HepG2 (cell line): ENCODE measurements around the gene STX4. TPM values are rescaled to one million over a fixed set of nuclear protein-coding genes. Genes with fewer than 3 reads are reported as not detected.

Experiments
- ARID5B ChIP-seq: IDR thresholded peaks from 2 replicates; pipeline ENCODE4 v1.4.0; 2020; ENCODE audit warnings: mild to moderate bottlenecking, missing genetic modification reagents
- ARNTL ChIP-seq: sonication (generic); formaldehyde crosslinking; IDR thresholded peaks from 2 replicates; pipeline ENCODE4 v1.4.0; 2020; ENCODE audit warnings: mild to moderate bottlenecking, missing genetic modification reagents
- EED ChIP-seq: sonication (generic); formaldehyde crosslinking; IDR thresholded peaks from 2 replicates; pipeline ENCODE4 v1.5.0; 2020; ENCODE audit warnings: mild to moderate bottlenecking, missing genetic modification reagents
- HOXA5 ChIP-seq: sonication (generic); formaldehyde crosslinking; IDR thresholded peaks from 2 replicates; pipeline ENCODE4 v1.4.0; 2020; ENCODE audit warnings: missing genetic modification reagents
- HOXA7 ChIP-seq: sonication (generic); formaldehyde crosslinking; IDR thresholded peaks from 2 replicates; pipeline ENCODE4 v1.8.1; 2022; ENCODE audit warnings: mild to moderate bottlenecking, missing genetic modification reagents, moderate library complexity
- ISL2 ChIP-seq: sonication (generic); formaldehyde crosslinking; IDR thresholded peaks from 2 replicates; pipeline ENCODE4 v1.5.0; 2020; ENCODE audit warnings: missing genetic modification reagents
- KAT8 ChIP-seq: IDR thresholded peaks from 2 replicates; pipeline ENCODE4 v1.6.1; 2016; ENCODE audit warnings: missing genetic modification reagents, missing compliant biosample characterization
- MYNN ChIP-seq: sonication (generic); formaldehyde crosslinking; IDR thresholded peaks from 2 replicates; pipeline ENCODE4 v1.4.0; 2020; ENCODE audit warnings: mild to moderate bottlenecking, low read depth, missing genetic modification reagents
- PHF8 ChIP-seq: sonication (generic); formaldehyde crosslinking; IDR thresholded peaks from 2 replicates; pipeline ENCODE4 v1.5.0; 2020; ENCODE audit warnings: missing genetic modification reagents
- PTBP1 ChIP-seq: fragments of 200-400 bp; formaldehyde crosslinking; IDR thresholded peaks from 2 replicates; pipeline ENCODE4 v1.6.1; 2018; ENCODE audit warnings: low read length, low read depth; ENCODE audit not compliant: poor library complexity, severe bottlenecking
- SOX5 ChIP-seq: IDR thresholded peaks from 2 replicates; pipeline ENCODE4 v1.6.1; 2016; ENCODE audit warnings: borderline replicate concordance
- TAF1 ChIP-seq: sonication (generic); formaldehyde crosslinking; IDR thresholded peaks from 2 replicates; pipeline ENCODE4 v1.4.0; 2020; ENCODE audit warnings: missing genetic modification reagents
- ZFP41 ChIP-seq: sonication (generic); formaldehyde crosslinking; IDR thresholded peaks from 2 replicates; pipeline ENCODE4 v1.4.0; 2020; ENCODE audit warnings: mild to moderate bottlenecking, missing genetic modification reagents, borderline replicate concordance
- ZNF143 ChIP-seq: sonication (generic); formaldehyde crosslinking; IDR thresholded peaks from 2 replicates; pipeline ENCODE4 v1.4.0; 2020; ENCODE audit warnings: missing genetic modification reagents
- ZNF224 ChIP-seq: sonication (generic); formaldehyde crosslinking; IDR thresholded peaks from 2 replicates; pipeline ENCODE4 v1.5.0; 2020; ENCODE audit warnings: mild to moderate bottlenecking, missing genetic modification reagents
- ZNF329 ChIP-seq: sonication (generic); formaldehyde crosslinking; IDR thresholded peaks from 2 replicates; pipeline ENCODE4 v1.9.0; 2021; ENCODE audit warnings: low read depth, mild to moderate bottlenecking, missing genetic modification reagents
- ZNF460 ChIP-seq: sonication (generic); formaldehyde crosslinking; IDR thresholded peaks from 2 replicates; pipeline ENCODE4 v1.5.1; 2020; ENCODE audit warnings: missing genetic modification reagents, mild to moderate bottlenecking, borderline replicate concordance
- ZNF570 ChIP-seq: sonication (generic); formaldehyde crosslinking; IDR thresholded peaks from 2 replicates; pipeline ENCODE4 v1.4.0; 2020; ENCODE audit warnings: mild to moderate bottlenecking, missing genetic modification reagents, borderline replicate concordance
- ZNF841 ChIP-seq: sonication (generic); formaldehyde crosslinking; IDR thresholded peaks from 2 replicates; pipeline ENCODE4 v1.8.1; 2023; ENCODE audit warnings: missing genetic modification reagents, borderline replicate concordance
- polyA plus RNA-seq, 8 experiments: library from polyadenylated mRNA; depleted of rRNA in 3 of 8; stranded (reverse) in 7 of 8; unstranded in 1 of 8; fragments of >200 nt; fragmentation: Illumina TruSeq in 4 of 8; extraction: Trizol in 4 of 8; gene quantifications; 2 replicates each; pipeline versions ENCODE4 v1.2.1 to v1.2.3, GENCODE V29; 2011 to 2016; ENCODE audit warnings: low read depth in 4 of 8, missing spikeins in 1 of 8, mixed read lengths in 1 of 8; ENCODE audit not compliant: insufficient read depth in 1 of 8
- total RNA-seq, 5 experiments: library from RNA; depleted of rRNA; stranded (reverse); fragments of >200 nt; fragmentation: Illumina TruSeq; extraction: Trizol; gene quantifications; 2 replicates each; pipeline ENCODE4 v1.2.3, GENCODE V29; 2016; ENCODE audit warnings: low read depth in 1 of 5
- TF ChIP-seq, protein P1 (sequence below): sonication (generic); formaldehyde crosslinking; IDR thresholded peaks from 2 replicates; pipeline ENCODE4 v1.5.1; 2020; ENCODE audit warnings: mild to moderate bottlenecking, moderate library complexity, missing genetic modification reagents
- TF ChIP-seq, protein P2 (sequence below): sonication (generic); formaldehyde crosslinking; IDR thresholded peaks from 2 replicates; pipeline ENCODE4 v1.5.1; 2020; ENCODE audit warnings: missing genetic modification reagents, mild to moderate bottlenecking, borderline replicate concordance
- TF ChIP-seq, protein P3 (sequence below): sonication (generic); formaldehyde crosslinking; conservative IDR thresholded peaks from 2 replicates; pipeline ENCODE4 v1.4.0; 2020; ENCODE audit warnings: missing genetic modification reagents

The STX4 gene
- total and polyA plus RNA-seq, 2 of the 13 experiments (the other 11 are each of a cell fraction or from before 2014, with no cell fraction given): 29.2 to 34.6 TPM

GRCh38 chr16:30998852-30999761 is 34.3 kb upstream of the STX4 start (continued):
- TF ChIP-seq PTBP1 (no peak), EED (no peak), ZNF841 (CRISPR knock-in tag) (no peak), ZNF460 (0 out of 2 replicates have a peak, but pooled peaks have one; percentile 33), ARNTL (CRISPR knock-in tag) (peak; percentile 65; the same call in 1 of the 2 replicates), ZNF329 (CRISPR knock-in tag) (no peak), MYNN (CRISPR knock-in tag) (no peak), ZNF224 (CRISPR knock-in tag) (no peak), ZNF570 (CRISPR knock-in tag) (no peak), HOXA7 (CRISPR knock-in tag) (no peak), PHF8 (no peak), ISL2 (no peak), TAF1 (CRISPR knock-in tag) (peak; percentile 49; the same call in 1 of the 2 replicates), ARID5B (CRISPR knock-in tag) (peak; percentile 81), ZFP41 (CRISPR knock-in tag) (peak; percentile 71; the same call in 1 of the 2 replicates), HOXA5 (CRISPR knock-in tag) (no peak; the same call in 1 of the 2 replicates), ZNF143 (no peak), SOX5 (CRISPR knock-in tag) (peak; percentile 60), KAT8 (CRISPR knock-in tag) (peak; percentile 50; the same call in 1 of the 2 replicates)
- TF ChIP-seq, protein P1, sequence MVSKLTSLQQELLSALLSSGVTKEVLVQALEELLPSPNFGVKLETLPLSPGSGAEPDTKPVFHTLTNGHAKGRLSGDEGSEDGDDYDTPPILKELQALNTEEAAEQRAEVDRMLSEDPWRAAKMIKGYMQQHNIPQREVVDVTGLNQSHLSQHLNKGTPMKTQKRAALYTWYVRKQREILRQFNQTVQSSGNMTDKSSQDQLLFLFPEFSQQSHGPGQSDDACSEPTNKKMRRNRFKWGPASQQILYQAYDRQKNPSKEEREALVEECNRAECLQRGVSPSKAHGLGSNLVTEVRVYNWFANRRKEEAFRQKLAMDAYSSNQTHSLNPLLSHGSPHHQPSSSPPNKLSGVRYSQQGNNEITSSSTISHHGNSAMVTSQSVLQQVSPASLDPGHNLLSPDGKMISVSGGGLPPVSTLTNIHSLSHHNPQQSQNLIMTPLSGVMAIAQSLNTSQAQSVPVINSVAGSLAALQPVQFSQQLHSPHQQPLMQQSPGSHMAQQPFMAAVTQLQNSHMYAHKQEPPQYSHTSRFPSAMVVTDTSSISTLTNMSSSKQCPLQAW: peak; percentile 81
- TF ChIP-seq, protein P2, sequence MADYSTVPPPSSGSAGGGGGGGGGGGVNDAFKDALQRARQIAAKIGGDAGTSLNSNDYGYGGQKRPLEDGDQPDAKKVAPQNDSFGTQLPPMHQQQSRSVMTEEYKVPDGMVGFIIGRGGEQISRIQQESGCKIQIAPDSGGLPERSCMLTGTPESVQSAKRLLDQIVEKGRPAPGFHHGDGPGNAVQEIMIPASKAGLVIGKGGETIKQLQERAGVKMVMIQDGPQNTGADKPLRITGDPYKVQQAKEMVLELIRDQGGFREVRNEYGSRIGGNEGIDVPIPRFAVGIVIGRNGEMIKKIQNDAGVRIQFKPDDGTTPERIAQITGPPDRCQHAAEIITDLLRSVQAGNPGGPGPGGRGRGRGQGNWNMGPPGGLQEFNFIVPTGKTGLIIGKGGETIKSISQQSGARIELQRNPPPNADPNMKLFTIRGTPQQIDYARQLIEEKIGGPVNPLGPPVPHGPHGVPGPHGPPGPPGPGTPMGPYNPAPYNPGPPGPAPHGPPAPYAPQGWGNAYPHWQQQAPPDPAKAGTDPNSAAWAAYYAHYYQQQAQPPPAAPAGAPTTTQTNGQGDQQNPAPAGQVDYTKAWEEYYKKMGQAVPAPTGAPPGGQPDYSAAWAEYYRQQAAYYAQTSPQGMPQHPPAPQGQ (CRISPR knock-in tag): no peak
- TF ChIP-seq, protein P3, sequence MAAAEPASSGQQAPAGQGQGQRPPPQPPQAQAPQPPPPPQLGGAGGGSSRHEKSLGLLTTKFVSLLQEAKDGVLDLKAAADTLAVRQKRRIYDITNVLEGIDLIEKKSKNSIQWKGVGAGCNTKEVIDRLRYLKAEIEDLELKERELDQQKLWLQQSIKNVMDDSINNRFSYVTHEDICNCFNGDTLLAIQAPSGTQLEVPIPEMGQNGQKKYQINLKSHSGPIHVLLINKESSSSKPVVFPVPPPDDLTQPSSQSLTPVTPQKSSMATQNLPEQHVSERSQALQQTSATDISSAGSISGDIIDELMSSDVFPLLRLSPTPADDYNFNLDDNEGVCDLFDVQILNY: no peak
